Stimulated activated CD8-positive, alpha-beta memory T cell treated with anti-CD3 and anti-CD28 coated beads, Interleukin-15, amount 100 ng/mL, for 48 hours (primary cell): ENCODE results near the gene CCDC106.
A peak's percentile ranks its signal among the peaks of the same experiment; 100 is the strongest.

Experiments
- DNase-seq, 2 donors: peaks; one replicate each; pipeline ENCODE4 v3.0.0-alpha.2; 2020; ENCODE audit warnings: low read depth in 2 of 2

CCDC106 gene

GRCh38 chr19:55635856-55636440 lies 12.1 kb upstream of the CCDC106 start:
- no peak for DNase-seq

GRCh38 chr19:55636723-55637122 lies 11.3 kb upstream of the CCDC106 start:
- DNase-seq = no peak

- DNase-seq = no peak
Measured at GRCh38 chr19:55637534-55637933, 10.5 kb upstream of the CCDC106 start.

GRCh38 chr19:55638864-55639359 lies 9.1 kb upstream of the CCDC106 start:
- peak in 1 of 2 donors; percentile 59 for DNase-seq

GRCh38 chr19:55640043-55640576 lies 7.9 kb upstream of the CCDC106 start:
- peak in 1 of 2 donors; percentile 70 for DNase-seq

- peak in 1 of 2 donors; percentile 59 for DNase-seq
Measured at GRCh38 chr19:55640577-55641425, 7.2 kb upstream of the CCDC106 start, which contains the start of gene ZNF580. ZNF580 (plus strand) TSS chr19:55641002; CDS start chr19:55642509, 1,507 bp downstream.

GRCh38 chr19:55641426-55642152 lies 6.4 kb upstream of the CCDC106 start:
- DNase-seq = no peak

GRCh38 chr19:55642153-55643002 lies 5.6 kb upstream of the CCDC106 start:
- peak in 1 of 2 donors; percentile 15 for DNase-seq

GRCh38 chr19:55643003-55643886 lies 4.8 kb upstream of the CCDC106 start, which contains the start of gene ZNF581:
ZNF581 (plus strand) TSS chr19:55643649; CDS start chr19:55644572, 923 bp downstream.
- DNase-seq = peak in 1 of 2 donors; percentile 75

GRCh38 chr19:55643887-55644176 lies 4.2 kb upstream of the CCDC106 start:
- no peak for DNase-seq

- no peak for DNase-seq
Measured at GRCh38 chr19:55644191-55644833, 3.7 kb upstream of the CCDC106 start.

- no peak for DNase-seq
Measured at GRCh38 chr19:55644842-55645511, 3.0 kb upstream of the CCDC106 start.

- no peak for DNase-seq
Measured at GRCh38 chr19:55645512-55645881, 2.5 kb upstream of the CCDC106 start.

GRCh38 chr19:55646889-55647731 lies 902 bp upstream of the CCDC106 start:
- no peak for DNase-seq

- DNase-seq = no peak
Measured at GRCh38 chr19:55648585-55649267, 714 bp downstream of the CCDC106 start.

- no peak for DNase-seq
Measured at GRCh38 chr19:55649268-55650125, 1.5 kb downstream of the CCDC106 start.
